RWPE2 (cell line): ENCODE results near the gene CACNA2D3.

Source experiments
- ATAC-seq: fragments of 200-7000 bp; cut with Tn5 transposase; 3 replicates; pipeline ENCODE4 v1.9.1; 2021; ENCODE audit warnings: low read depth
- DNase-seq: peaks from one replicate; pipeline ENCODE4 v3.0.0-alpha.2; 2020; ENCODE audit warnings: low spot score
- H3K27ac ChIP-seq: fragments of 450-650 bp; 2 replicates; pipeline ENCODE4 v1.5.1; 2017; ENCODE audit warnings: mild to moderate bottlenecking; ENCODE audit not compliant: poor library complexity, severe bottlenecking
- H3K27me3 ChIP-seq: fragments of 250-450 bp; sonication (Bioruptor Pico); 2 replicates; pipeline ENCODE4 v1.5.1; 2021; ENCODE audit warnings: mild to moderate bottlenecking, moderate library complexity; ENCODE audit not compliant: insufficient read depth, poor library complexity, severe bottlenecking
- H3K36me3 ChIP-seq: fragments of 250-450 bp; sonication (Bioruptor Pico); 2 replicates; pipeline ENCODE4 v1.5.1; 2020; ENCODE audit warnings: low read depth, mild to moderate bottlenecking, moderate library complexity
- H3K4me1 ChIP-seq: fragments of 250-450 bp; sonication (Bioruptor Pico); 2 replicates; pipeline ENCODE4 v1.5.1; 2021; ENCODE audit warnings: mild to moderate bottlenecking, moderate library complexity; ENCODE audit not compliant: insufficient read depth, poor library complexity, severe bottlenecking
- H3K4me3 ChIP-seq: fragments of 250-450 bp; sonication (Bioruptor Pico); 2 replicates; pipeline ENCODE4 v1.5.1; 2021; ENCODE audit warnings: mild to moderate bottlenecking, moderate library complexity; ENCODE audit not compliant: severe bottlenecking
- H3K9me3 ChIP-seq: fragments of 250-450 bp; sonication (Bioruptor Pico); 2 replicates; pipeline ENCODE4 v1.5.1; 2021; ENCODE audit warnings: mild to moderate bottlenecking, moderate library complexity; ENCODE audit not compliant: severe bottlenecking
- CTCF ChIP-seq: fragments of 450-650 bp; IDR thresholded peaks from one replicate; pipeline ENCODE4 v1.5.1; 2017; ENCODE audit warnings: mild to moderate bottlenecking, moderate library complexity; ENCODE audit not compliant: poor library complexity, severe bottlenecking

CACNA2D3 gene

DNA sequence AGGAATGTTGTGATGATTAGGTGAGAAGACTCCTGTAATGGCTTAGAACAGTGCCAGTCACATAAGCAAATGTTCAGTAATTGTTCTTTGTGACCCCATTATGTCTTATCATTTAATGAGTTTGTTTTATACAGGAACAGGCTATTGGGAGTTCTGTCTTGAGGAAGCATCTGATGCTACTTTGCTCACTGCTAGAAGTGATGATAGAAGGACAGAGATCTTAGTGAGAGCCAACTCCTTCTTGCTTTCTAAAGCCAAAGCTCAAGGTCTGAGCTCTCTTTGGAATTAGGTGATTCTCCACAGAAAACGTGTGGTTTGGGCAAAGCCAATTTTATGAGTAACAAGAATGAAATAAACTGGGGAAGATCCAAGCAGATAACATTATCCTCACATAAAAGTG lies 590.7 kb downstream of the CACNA2D3 start:
- no peak overlapping the region for H3K27ac ChIP-seq
- no peaks in the 10 kb centered on the region for H3K36me3 ChIP-seq
- no peaks in the 10 kb centered on the region for H3K4me1 ChIP-seq
- H3K9me3 ChIP-seq: no peaks in the 10 kb centered on the region
- ATAC-seq (no peak), DNase-seq (no peak)
- H3K4me3 ChIP-seq: no peak overlapping the region
- H3K27me3 ChIP-seq: no peaks in the 10 kb centered on the region
- no peak for TF ChIP-seq CTCF

DNA sequence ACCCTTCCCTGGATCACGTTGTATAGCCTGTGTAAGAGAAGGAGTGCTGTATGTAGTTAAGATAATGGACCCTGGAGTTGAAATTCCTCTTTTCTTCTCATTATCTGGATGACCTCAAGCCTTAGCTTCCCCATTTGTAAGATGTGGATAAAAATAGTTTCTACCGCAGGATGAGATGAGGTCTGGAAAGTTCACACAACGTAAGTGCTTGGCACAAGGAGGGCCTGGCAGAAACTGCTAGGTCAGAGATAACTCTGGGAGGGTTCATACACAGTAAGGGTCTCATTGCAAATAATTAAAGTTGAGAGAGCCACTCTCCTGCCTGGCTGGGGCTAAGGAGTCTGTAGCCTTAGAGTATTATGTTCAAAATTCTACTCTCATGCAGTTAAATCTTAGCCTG lies 591.1 kb downstream of the CACNA2D3 start:
- ATAC-seq: no peak

DNA sequence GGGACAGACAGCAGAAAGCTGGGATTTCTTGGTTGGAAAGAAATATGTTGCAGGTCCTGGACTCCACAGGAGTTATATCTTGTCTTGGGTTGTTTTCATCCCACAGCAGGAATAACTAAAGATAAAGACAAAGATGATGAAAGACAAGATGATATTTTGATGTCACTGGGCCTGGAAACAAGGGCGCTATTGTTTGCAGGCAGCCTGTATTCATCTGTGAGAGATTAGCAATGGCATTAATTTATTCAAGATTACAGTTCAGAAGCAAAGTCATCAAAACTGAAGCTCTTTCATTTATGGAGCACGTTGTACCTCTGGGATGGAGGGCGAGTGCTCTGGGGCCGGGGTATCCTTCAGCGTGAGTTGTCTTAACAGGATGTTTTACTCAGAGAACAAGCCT lies 591.7 kb downstream of the CACNA2D3 start:
- no peak for TF ChIP-seq CTCF
- Histone ChIP-seq H3K36me3 (no peaks in the 10 kb centered on the region), H3K4me1 (no peaks in the 10 kb centered on the region), H3K27me3 (no peaks in the 10 kb centered on the region), H3K27ac (no peak overlapping the region), H3K4me3 (no peak overlapping the region), H3K9me3 (no peaks in the 10 kb centered on the region)
- no peak for ATAC-seq
- no peak for DNase-seq

More for the DNA sequence above, 591.1 kb downstream of the CACNA2D3 start:
- no peaks in the 10 kb centered on the region for H3K9me3 ChIP-seq
- H3K27me3 ChIP-seq: no peaks in the 10 kb centered on the region
- no peaks in the 10 kb centered on the region for H3K36me3 ChIP-seq
- no peak overlapping the region for H3K27ac ChIP-seq
- no peak for TF ChIP-seq CTCF
- no peaks in the 10 kb centered on the region for H3K4me1 ChIP-seq
- H3K4me3 ChIP-seq: no peak overlapping the region
- no peak for DNase-seq

DNA sequence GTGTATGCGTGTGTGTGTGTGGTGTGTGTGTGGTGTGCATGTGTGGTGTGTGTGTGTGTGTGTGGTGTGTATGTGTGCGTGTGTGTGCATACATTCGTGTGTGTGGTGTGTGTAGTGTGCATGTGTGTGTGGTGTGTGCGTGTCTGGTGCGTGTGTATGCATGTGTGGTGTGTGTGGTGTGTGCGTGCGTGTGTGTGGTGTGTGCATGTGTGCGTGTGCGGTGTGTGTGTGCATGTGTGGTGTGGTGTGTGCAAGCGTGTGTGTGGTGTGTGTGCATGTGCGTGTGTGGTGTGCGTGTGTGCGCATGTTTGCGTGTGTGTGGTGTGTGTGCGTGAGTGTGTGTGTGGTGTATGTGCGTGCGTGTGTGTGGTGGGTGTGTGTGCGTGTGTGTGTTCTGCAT lies 595.2 kb downstream of the CACNA2D3 start:
- no peak for TF ChIP-seq CTCF
- H3K36me3 ChIP-seq: no peaks in the 10 kb centered on the region
- no peak overlapping the region for H3K27ac ChIP-seq
- ATAC-seq (no peak), DNase-seq (no peak)
- no peaks in the 10 kb centered on the region for H3K27me3 ChIP-seq
- no peaks in the 10 kb centered on the region for H3K9me3 ChIP-seq
- no peaks in the 10 kb centered on the region for H3K4me1 ChIP-seq
- H3K4me3 ChIP-seq: no peak overlapping the region

- H3K36me3 ChIP-seq: no peaks in the 10 kb centered on the region
- no peak overlapping the region for H3K4me3 ChIP-seq
- no peak for DNase-seq
- no peak overlapping the region for H3K27ac ChIP-seq
- H3K27me3 ChIP-seq: no peaks in the 10 kb centered on the region
- H3K9me3 ChIP-seq: no peaks in the 10 kb centered on the region
- no peak for ATAC-seq
- TF ChIP-seq CTCF: no peak
- no peaks in the 10 kb centered on the region for H3K4me1 ChIP-seq
Measured at GRCh38 chr3:54719914-54720313, 597.6 kb downstream of the CACNA2D3 start.
